MM.1S (cell line): ENCODE results near the gene CTNNA1.

Experiments used
- DNase-seq: peaks from one replicate; pipeline ENCODE4 v3.0.0-alpha.2; 2015
- H2AFZ ChIP-seq: fragments of 300-600 bp; sonication (generic); 2 replicates; pipeline ENCODE4 v1.6.0; 2016; ENCODE audit warnings: antibody characterized with exemption, low read length
- H3F3A ChIP-seq: fragments of 300-600 bp; sonication (generic); 2 replicates; pipeline ENCODE4 v1.6.1; 2016; ENCODE audit warnings: mild to moderate bottlenecking, antibody characterized with exemption, low read length, moderate library complexity, mixed read lengths; ENCODE audit not compliant: insufficient read depth
- H3K27ac ChIP-seq: fragments of 300-600 bp; sonication (generic); 2 replicates; pipeline ENCODE4 v1.5.1; 2016; ENCODE audit warnings: mild to moderate bottlenecking, low read length
- H3K27me3 ChIP-seq: fragments of 300-600 bp; sonication (generic); replicated peaks from 2 replicates; pipeline ENCODE4 v1.6.0; 2016; ENCODE audit warnings: low read length; ENCODE audit not compliant: insufficient read depth
- H3K36me3 ChIP-seq: fragments of 300-600 bp; sonication (generic); replicated peaks from 2 replicates; pipeline ENCODE4 v1.6.1; 2016; ENCODE audit warnings: mild to moderate bottlenecking, low read length, mixed read lengths; ENCODE audit not compliant: insufficient read depth
- H3K4me1 ChIP-seq: fragments of 300-600 bp; sonication (generic); 2 replicates; pipeline ENCODE4 v1.6.1; 2016; ENCODE audit warnings: low read length, mixed read lengths
- H3K4me2 ChIP-seq: fragments of 300-600 bp; sonication (generic); 2 replicates; pipeline ENCODE4 v1.6.0; 2016; ENCODE audit warnings: low read depth, low read length
- H3K4me3 ChIP-seq: fragments of 300-600 bp; sonication (generic); 2 replicates; pipeline ENCODE4 v1.5.1; 2016; ENCODE audit warnings: low read length, mixed read lengths
- H3K79me2 ChIP-seq: fragments of 300-600 bp; sonication (generic); 2 replicates; pipeline ENCODE4 v1.6.1; 2016; ENCODE audit warnings: mixed run types, low read length, mixed read lengths
- H3K9ac ChIP-seq: fragments of 300-600 bp; sonication (generic); 2 replicates; pipeline ENCODE4 v1.6.1; 2016; ENCODE audit warnings: low read length, mixed read lengths
- H3K9me2 ChIP-seq: fragments of 300-600 bp; sonication (generic); replicated peaks from 2 replicates; pipeline ENCODE4 v1.6.1; 2016; ENCODE audit warnings: mild to moderate bottlenecking, low read length, mixed read lengths; ENCODE audit not compliant: insufficient read depth
- H3K9me3 ChIP-seq: fragments of 300-600 bp; sonication (generic); replicated peaks from 2 replicates; pipeline ENCODE4 v1.6.1; 2016; ENCODE audit warnings: mild to moderate bottlenecking, low read length, mixed read lengths; ENCODE audit not compliant: insufficient read depth
- H4K20me1 ChIP-seq: fragments of 300-600 bp; sonication (generic); 2 replicates; pipeline ENCODE4 v1.6.1; 2016; ENCODE audit warnings: mild to moderate bottlenecking, low read length, moderate library complexity, mixed read lengths; ENCODE audit not compliant: insufficient read depth
- CTCF ChIP-seq: fragments of 300-600 bp; sonication (generic); IDR thresholded peaks from 2 replicates; pipeline ENCODE4 v1.5.1; 2016; ENCODE audit warnings: antibody characterized with exemption, low read length, mixed read lengths
- EZH2 ChIP-seq: fragments of 300-600 bp; sonication (generic); optimal IDR thresholded peaks from 2 replicates; pipeline ENCODE3; 2017; ENCODE audit warnings: low read depth, mild to moderate bottlenecking, antibody characterized with exemption, low read length, mixed read lengths
- EZH2phosphoT487 ChIP-seq: fragments of 300-600 bp; sonication (generic); IDR thresholded peaks from 2 replicates; pipeline ENCODE4 v1.6.1; 2018; ENCODE audit warnings: antibody characterized with exemption, low read length

The CTNNA1 gene

GRCh38 chr5:138849882-138850281 lies 96.7 kb downstream of the CTNNA1 start:
- H3K79me2 ChIP-seq: peaks cover 19% of the 10 kb centered on the region
- H3K4me3 ChIP-seq: no peak overlapping the region
- H3K4me2 ChIP-seq: no peak overlapping the region
- H3K27ac ChIP-seq: no peak overlapping the region
- H3K27me3 ChIP-seq: no peaks in the 10 kb centered on the region
- no peaks in the 10 kb centered on the region for H3K36me3 ChIP-seq
- no peaks in the 10 kb centered on the region for H4K20me1 ChIP-seq
- no peak overlapping the region for H2AFZ ChIP-seq
- no peaks in the 10 kb centered on the region; the same call in 1 of the 2 replicates for H3F3A ChIP-seq
- H3K4me1 ChIP-seq: no peaks in the 10 kb centered on the region
- no peak for DNase-seq
- H3K9ac ChIP-seq: no peak overlapping the region
- H3K9me3 ChIP-seq: no peaks in the 10 kb centered on the region
- TF ChIP-seq EZH2: no peak
- no peak for TF ChIP-seq CTCF
- no peak for TF ChIP-seq EZH2phosphoT487
- no peaks in the 10 kb centered on the region for H3K9me2 ChIP-seq

- no peaks in the 10 kb centered on the region for H3K36me3 ChIP-seq
- H3K4me1 ChIP-seq: no peaks in the 10 kb centered on the region
- peaks cover 15% of the 10 kb centered on the region for H3K79me2 ChIP-seq
- H3F3A ChIP-seq: no peaks in the 10 kb centered on the region; the same call in 1 of the 2 replicates
- TF ChIP-seq CTCF (no peak), EZH2phosphoT487 (no peak), EZH2 (no peak)
- no peaks in the 10 kb centered on the region for H3K9me3 ChIP-seq
- DNase-seq: no peak
- no peak overlapping the region for H3K4me2 ChIP-seq
- H3K4me3 ChIP-seq: no peak overlapping the region
- no peaks in the 10 kb centered on the region for H4K20me1 ChIP-seq
- H3K9ac ChIP-seq: no peak overlapping the region
- H3K27ac ChIP-seq: no peak overlapping the region
- no peaks in the 10 kb centered on the region for H3K9me2 ChIP-seq
- H3K27me3 ChIP-seq: no peaks in the 10 kb centered on the region
- H2AFZ ChIP-seq: no peak overlapping the region
These were observed 97.7 kb downstream of the CTNNA1 start for GRCh38 chr5:138850865-138851435.

GRCh38 chr5:138853132-138853531 lies 99.9 kb downstream of the CTNNA1 start:
- no peaks in the 10 kb centered on the region for H4K20me1 ChIP-seq

More at GRCh38 chr5:138853132-138853531, 99.9 kb downstream of the CTNNA1 start:
- H2AFZ ChIP-seq: no peak overlapping the region
- H3K9me2 ChIP-seq: no peaks in the 10 kb centered on the region
- DNase-seq: no peak
- no peak overlapping the region for H3K9ac ChIP-seq
- peaks cover 15% of the 10 kb centered on the region for H3K79me2 ChIP-seq
- TF ChIP-seq EZH2phosphoT487 (no peak), CTCF (no peak), EZH2 (no peak)
- H3K4me2 ChIP-seq: no peak overlapping the region
- no peaks in the 10 kb centered on the region for H3K4me1 ChIP-seq
- H3F3A ChIP-seq: no peaks in the 10 kb centered on the region; the same call in 1 of the 2 replicates
- no peaks in the 10 kb centered on the region for H3K36me3 ChIP-seq
- no peaks in the 10 kb centered on the region for H3K27me3 ChIP-seq
- H3K27ac ChIP-seq: no peak overlapping the region
- no peak overlapping the region for H3K4me3 ChIP-seq
- no peaks in the 10 kb centered on the region for H3K9me3 ChIP-seq
